B cell (primary cell): ENCODE results near the gene LAMA3.

Experiments
- CTCF ChIP-seq: fragments of 200-600 bp; IDR thresholded peaks from one replicate; pipeline ENCODE4 v1.8.0; 2022; ENCODE audit warnings: antibody characterized with exemption, mild to moderate bottlenecking
- EZH2 ChIP-seq: IDR thresholded peaks from 2 replicates; pipeline ENCODE4 v1.6.1; 2012; ENCODE audit warnings: borderline replicate concordance, low read depth, mild to moderate bottlenecking, moderate library complexity, low read length; ENCODE audit not compliant: insufficient read depth, poor library complexity, severe bottlenecking

- TF ChIP-seq CTCF (no peak), EZH2 (no peak)
Observed at GRCh38 chr18:23934252-23934651, 245.0 kb downstream of the LAMA3 start.
